GM20431 (cell line): Measurements from ENCODE around the gene ZNF438.

Experiments used
- in situ Hi-C: fragments of 300-500 bp; cut with MseI, MboI; formaldehyde crosslinking; loops from one replicate; pipeline ENCODE4 v1.15.0; 2020; ENCODE audit warnings: low sequenced_read_pairs; ENCODE audit not compliant: unreplicated experiment

ZNF438 gene

DNA sequence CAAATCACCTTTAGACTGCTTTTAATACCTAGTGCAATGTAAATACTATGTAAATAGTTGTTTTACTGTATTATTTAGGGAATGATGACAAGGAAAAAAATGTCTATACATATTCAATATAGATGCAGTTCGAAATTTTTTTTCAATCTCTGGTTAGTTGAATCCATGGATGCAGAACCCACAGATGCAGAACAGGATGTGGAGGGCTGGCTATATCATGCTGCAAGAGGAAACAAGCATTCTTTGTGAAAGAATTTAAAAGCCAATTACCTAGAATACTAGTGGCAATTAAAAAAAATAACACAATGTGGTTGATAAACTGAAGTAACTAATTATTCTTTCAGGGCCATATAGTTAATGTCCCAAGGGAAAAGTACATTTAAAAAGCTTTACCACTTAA, 170.4 kb downstream of the ZNF438 start:
- in situ Hi-C loops = no loop called here

- in situ Hi-C loops = no loop called here
Measured at GRCh38 chr10:30858499-30858898, 173.2 kb downstream of the ZNF438 start.

- in situ Hi-C loops = no loop called here
Measured at GRCh38 chr10:30857803-30858202, 173.9 kb downstream of the ZNF438 start.

DNA sequence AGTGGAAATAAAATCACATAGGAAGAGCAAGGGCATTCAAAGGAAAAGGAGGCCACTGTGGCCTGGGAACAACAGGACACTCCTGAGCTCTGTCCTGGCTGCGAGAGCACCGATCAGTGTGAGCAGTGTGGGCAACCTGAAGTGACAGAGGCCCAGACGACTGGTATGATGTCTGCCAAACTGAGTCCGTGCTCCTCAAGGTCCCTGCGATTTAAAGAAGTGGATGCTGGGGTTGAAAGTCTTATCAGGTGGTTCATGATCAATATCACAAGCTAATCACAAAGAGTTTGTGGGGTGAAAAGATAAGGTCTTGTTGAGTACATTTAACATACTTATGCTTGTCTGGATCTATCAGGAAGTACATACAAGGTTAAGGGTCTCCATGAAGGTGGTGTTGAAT, 176.5 kb downstream of the ZNF438 start:
- in situ Hi-C loops = no loop called here

- in situ Hi-C loops = no loop called here
Measured at GRCh38 chr10:30854656-30855055, 177.0 kb downstream of the ZNF438 start.

GRCh38 chr10:30853066-30853465, 178.6 kb downstream of the ZNF438 start:
- in situ Hi-C loops = no loop called here

DNA sequence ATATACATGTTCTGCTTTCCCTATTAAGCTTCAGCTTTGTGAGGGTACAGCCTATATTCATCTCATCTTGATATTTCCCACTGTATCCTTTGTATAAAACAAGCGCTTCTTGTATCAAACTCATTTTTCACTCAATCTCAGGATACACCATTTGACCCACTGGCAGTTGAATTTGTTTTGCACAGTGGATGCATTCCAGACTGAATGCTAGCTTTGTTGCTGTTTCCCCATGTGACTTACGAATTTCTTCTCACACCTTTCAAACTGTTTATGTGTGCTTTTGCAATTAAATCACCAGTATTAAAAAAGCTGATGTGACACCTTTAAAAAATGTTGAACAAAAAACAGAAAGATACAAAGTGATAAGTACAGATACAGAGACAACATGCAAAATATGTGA, 180.9 kb downstream of the ZNF438 start:
- in situ Hi-C loops = no loop called here

DNA sequence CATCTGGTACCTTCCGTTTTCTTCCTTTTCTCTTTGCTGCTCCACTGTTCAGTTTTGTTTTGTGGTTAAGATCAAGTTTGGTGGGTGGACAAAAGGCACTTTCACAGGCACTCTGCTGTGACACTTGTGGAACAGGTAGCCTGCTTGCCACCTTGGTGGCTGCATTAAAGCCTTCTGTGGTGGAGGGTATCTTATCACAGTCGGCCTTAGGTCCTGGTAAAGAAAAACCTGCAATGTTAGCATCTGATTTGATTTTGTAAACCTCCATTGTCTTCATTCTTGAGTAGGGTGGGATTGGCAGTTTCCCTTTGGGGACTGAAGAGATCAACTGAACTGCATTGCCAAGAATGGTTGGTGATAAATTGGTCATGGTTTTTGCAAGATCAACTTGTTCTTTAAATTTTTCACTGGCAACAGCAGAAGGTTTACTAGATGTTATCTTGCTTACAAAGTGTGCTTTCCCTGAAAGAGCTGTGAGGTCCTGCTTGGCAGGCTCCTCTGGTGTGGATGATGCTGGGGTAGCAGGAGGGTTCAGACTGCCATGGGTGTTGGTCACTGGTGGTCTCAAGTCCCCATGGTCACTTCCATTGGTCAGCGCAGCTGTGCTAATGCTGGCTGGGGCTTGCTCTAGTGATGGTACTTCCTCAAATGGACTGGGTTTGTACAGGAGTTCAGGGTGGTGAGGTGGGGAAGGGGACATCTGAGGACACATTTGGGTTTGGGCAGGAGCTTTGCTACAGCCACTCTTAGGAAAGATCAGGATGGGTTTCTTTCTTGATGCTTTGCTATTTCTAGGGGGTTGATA, 182.2 kb downstream of the ZNF438 start:
- in situ Hi-C loops = no loop called here

- in situ Hi-C loops = no loop called here
Measured at GRCh38 chr10:30848396-30849032, 183.2 kb downstream of the ZNF438 start.

GRCh38 chr10:30847642-30848041, 184.0 kb downstream of the ZNF438 start:
- in situ Hi-C loops = no loop called here

GRCh38 chr10:30847199-30847598, 184.5 kb downstream of the ZNF438 start:
- in situ Hi-C loops = no loop called here

- in situ Hi-C loops = no loop called here
Measured at GRCh38 chr10:30846710-30847109, 185.0 kb downstream of the ZNF438 start.

GRCh38 chr10:30842894-30843293, 188.8 kb downstream of the ZNF438 start:
- in situ Hi-C loops = no loop called here

- in situ Hi-C loops = no loop called here
Measured at GRCh38 chr10:30842185-30842584, 189.5 kb downstream of the ZNF438 start.

DNA sequence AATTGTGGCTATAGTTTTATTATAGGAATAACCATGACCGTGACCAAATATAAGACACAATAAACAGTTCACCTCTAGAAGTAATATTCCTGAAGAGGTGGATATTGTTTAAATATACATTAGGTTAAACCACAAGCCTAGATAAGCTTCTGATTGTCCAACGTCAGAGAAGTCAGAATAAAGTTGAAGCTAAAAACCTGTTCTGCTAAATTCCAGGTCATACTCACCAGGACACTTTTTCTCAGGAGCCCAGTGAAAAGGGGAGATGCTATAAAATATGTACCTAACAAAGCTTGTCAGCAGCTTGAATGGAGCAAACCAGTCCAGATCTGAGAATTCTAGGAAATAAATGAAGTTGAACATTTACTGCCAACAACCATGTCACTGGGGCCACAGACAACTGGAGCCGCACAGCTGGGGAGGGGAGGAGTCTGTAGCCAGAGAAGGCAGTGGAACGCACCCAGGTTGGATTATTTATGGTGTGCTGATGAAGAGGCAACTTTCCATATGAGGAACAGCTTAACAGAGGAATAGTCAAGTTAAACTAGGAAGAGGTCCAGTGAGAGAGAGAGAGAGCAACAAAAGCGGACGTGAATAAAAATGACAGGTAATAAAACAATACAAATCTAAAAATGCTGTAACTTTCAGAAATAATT, 191.1 kb downstream of the ZNF438 start:
- in situ Hi-C loops = no loop called here

DNA sequence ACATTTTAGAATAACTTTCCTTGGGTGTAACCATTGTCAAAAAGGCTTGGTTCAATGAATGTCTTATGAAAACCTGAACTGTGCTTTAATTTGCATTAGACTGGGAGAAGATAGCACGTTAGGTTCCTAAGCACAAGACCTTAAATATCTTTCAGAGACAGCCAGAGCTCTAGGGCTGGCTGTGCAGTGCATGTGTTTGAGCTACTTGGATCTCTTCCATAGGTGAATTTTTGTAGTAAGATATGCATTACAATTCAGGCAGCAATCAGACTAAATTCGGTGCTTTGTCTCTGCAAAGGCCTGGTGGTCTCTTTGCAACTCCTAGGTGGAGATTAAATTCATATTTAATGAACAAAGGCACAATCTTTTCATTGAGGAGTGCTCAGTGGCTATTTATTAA, 192.0 kb downstream of the ZNF438 start:
- in situ Hi-C loops = no loop called here

- in situ Hi-C loops = no loop called here
Measured at GRCh38 chr10:30836406-30836805, 195.3 kb downstream of the ZNF438 start.

GRCh38 chr10:30835146-30835545, 196.5 kb downstream of the ZNF438 start:
- in situ Hi-C loops = no loop called here

GRCh38 chr10:30834651-30835050, 197.0 kb downstream of the ZNF438 start:
- in situ Hi-C loops = no loop called here

- in situ Hi-C loops = no loop called here
Measured at GRCh38 chr10:30834153-30834552, 197.5 kb downstream of the ZNF438 start.

- in situ Hi-C loops = no loop called here
Measured at GRCh38 chr10:30833628-30833970, 198.1 kb downstream of the ZNF438 start.
